LNCaP clone FGC (cell line): ENCODE results near the gene STAP2.

Experiments used
- DNase-seq: peaks from one replicate; pipeline ENCODE4 v3.0.0-alpha.2; 2011; ENCODE audit warnings: low read depth
- H3K4me3 ChIP-seq: 2 replicates; pipeline ENCODE4 v1.5.1; 2011; ENCODE audit warnings: mild to moderate bottlenecking, low read depth, low read length, control low read depth
- CTCF ChIP-seq: IDR thresholded peaks from 2 replicates; pipeline ENCODE4 v1.5.1; 2012; ENCODE audit warnings: mild to moderate bottlenecking; ENCODE audit not compliant: control insufficient read depth, insufficient read depth; ENCODE audit errors: extremely low read depth

Gene STAP2

GRCh38 chr19:4310247-4311121, 28.1 kb downstream of the STAP2 start:
- DNase-seq = no peak
- no peak overlapping the region for H3K4me3 ChIP-seq
- no peak for TF ChIP-seq CTCF

- no peak for DNase-seq
- no peak for TF ChIP-seq CTCF
- H3K4me3 ChIP-seq = no peak overlapping the region
Observed at GRCh38 chr19:4305659-4306058, 33.0 kb downstream of the STAP2 start.

GRCh38 chr19:4305257-4305612, 33.4 kb downstream of the STAP2 start:
- TF ChIP-seq CTCF = no peak
- H3K4me3 ChIP-seq = no peak overlapping the region
- DNase-seq = no peak

GRCh38 chr19:4304538-4305256, 33.9 kb downstream of the STAP2 start, which contains the start of gene FSD1:
TSS of gene FSD1 (plus strand) at chr19:4304598. CDS start at chr19:4304747, 149 bp downstream.
- no peak within 1 kb of the TSS for H3K4me3 ChIP-seq
- DNase-seq = no peak
- no peak for TF ChIP-seq CTCF

GRCh38 chr19:4303819-4304537, 34.6 kb downstream of the STAP2 start:
- no peak overlapping the region for H3K4me3 ChIP-seq
- no peak for TF ChIP-seq CTCF
- no peak for DNase-seq

- H3K4me3 ChIP-seq = no peak within 1 kb of the TSS
- DNase-seq = no peak
Observed at GRCh38 chr19:4302243-4302640, 36.4 kb downstream of the STAP2 start, which contains the start of gene TMIGD2. TSS of gene TMIGD2 (minus strand) at chr19:4302389. CDS start at chr19:4302385, 4 bp downstream.

More at GRCh38 chr19:4302243-4302640, 36.4 kb downstream of the STAP2 start, which contains the start of gene TMIGD2:
- no peak for TF ChIP-seq CTCF
